ENCODE data around the gene CD38. TPM values are rescaled to one million over a fixed set of nuclear protein-coding genes. Genes with fewer than 3 reads are reported as not detected.

The CD38 gene
- total RNA-seq, 1 experiment from 2014 or later = not detected

- no peak for DNase-seq (ENCODE audit: low spot score)
- no peaks in the 10 kb centered on the region for H3K36me3 ChIP-seq (ENCODE audit: insufficient read depth, low read length, poor library complexity, severe bottlenecking)
- no peaks in the 10 kb centered on the region for H3K9me3 ChIP-seq (ENCODE audit: low read depth, low read length, poor library complexity, severe bottlenecking)
- no peak overlapping the region for H3K27ac ChIP-seq (ENCODE audit: low read depth, low read length, poor library complexity, severe bottlenecking)
- ChIA-PET POLR2A (ENCODE audit: low non-redundant PET) (no interaction called here), CTCF (interaction anchor here (0.7 kb wide), 2 partner anchors 14 to 1651 kb away, joined by 4 to 5 read pairs; no protein-coding TSS in a partner anchor)
- no TSS peak for BruUV-seq (replicated peaks)
- peaks cover 11% of the 10 kb centered on the region for H3K27me3 ChIP-seq (replicated peaks; ENCODE audit: insufficient read depth, low read depth, low read length, poor library complexity)
- H3K4me1 ChIP-seq (ENCODE audit: insufficient read depth, low read length, poor library complexity, severe bottlenecking) = no peaks in the 10 kb centered on the region
- TF ChIP-seq CTCF (conservative IDR thresholded peaks at IDR 0.05; ENCODE audit: low read depth, low read length) (no peak), EZH2 (IDR thresholded peaks at IDR 0.05; ENCODE audit: borderline replicate concordance, low read depth, low read length, poor library complexity, severe bottlenecking) (no peak)
- intact Hi-C loops (cut with micrococcal nuclease; ENCODE audit: unreplicated experiment) = no loop called here
- peak overlapping the region; percentile 48 for H3K4me3 ChIP-seq (ENCODE audit: low read depth, low read length, poor library complexity, severe bottlenecking)
Observed at GRCh38 chr4:15779809-15780208, 1.7 kb downstream of the CD38 start.

GRCh38 chr4:15781427-15782095 lies 3.4 kb downstream of the CD38 start:
- BruUV-seq (replicated peaks) = no TSS peak
- Histone ChIP-seq H3K4me3 (ENCODE audit: low read depth, low read length, poor library complexity, severe bottlenecking) (no peak overlapping the region), H3K4me1 (ENCODE audit: insufficient read depth, low read length, poor library complexity, severe bottlenecking) (no peaks in the 10 kb centered on the region), H3K27ac (ENCODE audit: low read depth, low read length, poor library complexity, severe bottlenecking) (no peak overlapping the region), H3K36me3 (ENCODE audit: insufficient read depth, low read length, poor library complexity, severe bottlenecking) (no peaks in the 10 kb centered on the region), H3K27me3 (replicated peaks; ENCODE audit: insufficient read depth, low read depth, low read length, poor library complexity) (peaks cover 11% of the 10 kb centered on the region), H3K9me3 (ENCODE audit: low read depth, low read length, poor library complexity, severe bottlenecking) (no peaks in the 10 kb centered on the region)
- intact Hi-C loops (cut with micrococcal nuclease; ENCODE audit: unreplicated experiment) = no loop called here
- TF ChIP-seq EZH2 (IDR thresholded peaks at IDR 0.05; ENCODE audit: borderline replicate concordance, low read depth, low read length, poor library complexity, severe bottlenecking) (no peak), CTCF (conservative IDR thresholded peaks at IDR 0.05; ENCODE audit: low read depth, low read length) (no peak)
- CTCF ChIA-PET = no interaction called here
- DNase-seq (ENCODE audit: low spot score) = no peak
- POLR2A ChIA-PET (ENCODE audit: low non-redundant PET) = no interaction called here

GRCh38 chr4:15783676-15784075 lies 5.5 kb downstream of the CD38 start:
- CTCF ChIA-PET = no interaction called here
- H3K4me1 ChIP-seq (ENCODE audit: insufficient read depth, low read length, poor library complexity, severe bottlenecking) = no peaks in the 10 kb centered on the region
- H3K9me3 ChIP-seq (ENCODE audit: low read depth, low read length, poor library complexity, severe bottlenecking) = no peaks in the 10 kb centered on the region
- intact Hi-C loops (cut with micrococcal nuclease; ENCODE audit: unreplicated experiment) = no loop called here
- no peak overlapping the region for H3K4me3 ChIP-seq (ENCODE audit: low read depth, low read length, poor library complexity, severe bottlenecking)
- no peak for DNase-seq (ENCODE audit: low spot score)
- no peak overlapping the region for H3K27ac ChIP-seq (ENCODE audit: low read depth, low read length, poor library complexity, severe bottlenecking)
- POLR2A ChIA-PET (ENCODE audit: low non-redundant PET) = no interaction called here
- no peaks in the 10 kb centered on the region for H3K27me3 ChIP-seq (replicated peaks; ENCODE audit: insufficient read depth, low read depth, low read length, poor library complexity)
- no peaks in the 10 kb centered on the region for H3K36me3 ChIP-seq (ENCODE audit: insufficient read depth, low read length, poor library complexity, severe bottlenecking)
- BruUV-seq (replicated peaks) = no TSS peak
- TF ChIP-seq CTCF (conservative IDR thresholded peaks at IDR 0.05; ENCODE audit: low read depth, low read length) (no peak), EZH2 (IDR thresholded peaks at IDR 0.05; ENCODE audit: borderline replicate concordance, low read depth, low read length, poor library complexity, severe bottlenecking) (no peak)

All from A673 (cell line).